KMS-11 (cell line): ENCODE measurements around the gene SPOCK3.

ENCODE experiments used
- H2AFZ ChIP-seq: fragments of 200-600 bp; sonication (generic); 2 replicates; pipeline ENCODE4 v1.6.1; 2016; ENCODE audit warnings: antibody characterized with exemption, mixed run types, low read depth
- H3K27ac ChIP-seq: fragments of 200-600 bp; sonication (generic); 2 replicates; pipeline ENCODE4 v1.6.1; 2016; ENCODE audit warnings: mild to moderate bottlenecking, mixed run types
- H3K27me3 ChIP-seq: fragments of 200-600 bp; sonication (generic); 2 replicates; pipeline ENCODE4 v1.6.1; 2017; ENCODE audit warnings: mild to moderate bottlenecking, low read depth, mixed run types, moderate library complexity; ENCODE audit not compliant: insufficient read depth
- H3K36me3 ChIP-seq: fragments of 200-600 bp; sonication (generic); 2 replicates; pipeline ENCODE4 v1.6.1; 2017; ENCODE audit warnings: mild to moderate bottlenecking, mixed run types; ENCODE audit not compliant: insufficient read depth
- H3K4me1 ChIP-seq: fragments of 200-600 bp; sonication (generic); 2 replicates; pipeline ENCODE4 v1.6.1; 2016; ENCODE audit warnings: mild to moderate bottlenecking, low read depth, mixed run types; ENCODE audit not compliant: poor library complexity, severe bottlenecking
- H3K4me2 ChIP-seq: fragments of 200-600 bp; sonication (generic); 2 replicates; pipeline ENCODE4 v1.7.0; 2016; ENCODE audit warnings: mild to moderate bottlenecking, mixed run types
- H3K4me3 ChIP-seq: fragments of 200-600 bp; sonication (generic); IDR thresholded peaks from 2 replicates; pipeline ENCODE4 v1.6.1; 2017; ENCODE audit warnings: low read depth, low read length, mixed read lengths; ENCODE audit not compliant: insufficient read depth
- H3K79me2 ChIP-seq: fragments of 200-600 bp; sonication (generic); 2 replicates; pipeline ENCODE4 v1.6.1; 2016; ENCODE audit warnings: low read depth, mixed run types; ENCODE audit not compliant: insufficient read depth
- H3K9ac ChIP-seq: fragments of 200-600 bp; sonication (generic); 2 replicates; pipeline ENCODE4 v1.6.1; 2016; ENCODE audit warnings: mild to moderate bottlenecking, mixed run types
- H4K20me1 ChIP-seq: fragments of 200-600 bp; sonication (generic); 2 replicates; pipeline ENCODE4 v1.6.1; 2016; ENCODE audit warnings: mild to moderate bottlenecking, mixed run types; ENCODE audit not compliant: insufficient read depth
- TF ChIP-seq, protein P1 (sequence below): fragments of 200-600 bp; sonication (generic); conservative IDR thresholded peaks from 2 replicates; pipeline ENCODE4 v1.6.1; 2017; ENCODE audit warnings: low read depth, mild to moderate bottlenecking, antibody characterized with exemption, low read length, moderate library complexity, mixed read lengths

SPOCK3 gene

DNA sequence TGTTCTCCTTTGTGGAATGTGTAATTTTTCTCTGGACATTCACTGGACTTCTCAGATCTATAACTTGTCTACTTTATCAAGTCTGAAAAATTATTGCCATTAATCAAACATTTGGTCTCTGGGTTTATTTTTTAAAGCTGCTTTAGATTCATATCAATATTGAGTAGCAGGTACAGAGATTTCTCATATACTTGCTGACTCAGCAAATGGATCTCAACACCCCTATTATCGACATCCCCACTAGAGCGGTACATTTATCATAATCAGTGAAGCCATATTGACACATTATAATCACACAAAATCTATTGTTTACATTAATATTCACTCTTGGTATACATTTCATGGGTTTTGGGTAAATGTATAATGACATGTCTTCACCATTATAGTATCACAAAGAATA lies 268.7 kb downstream of the SPOCK3 start:
- TF ChIP-seq, protein P1, sequence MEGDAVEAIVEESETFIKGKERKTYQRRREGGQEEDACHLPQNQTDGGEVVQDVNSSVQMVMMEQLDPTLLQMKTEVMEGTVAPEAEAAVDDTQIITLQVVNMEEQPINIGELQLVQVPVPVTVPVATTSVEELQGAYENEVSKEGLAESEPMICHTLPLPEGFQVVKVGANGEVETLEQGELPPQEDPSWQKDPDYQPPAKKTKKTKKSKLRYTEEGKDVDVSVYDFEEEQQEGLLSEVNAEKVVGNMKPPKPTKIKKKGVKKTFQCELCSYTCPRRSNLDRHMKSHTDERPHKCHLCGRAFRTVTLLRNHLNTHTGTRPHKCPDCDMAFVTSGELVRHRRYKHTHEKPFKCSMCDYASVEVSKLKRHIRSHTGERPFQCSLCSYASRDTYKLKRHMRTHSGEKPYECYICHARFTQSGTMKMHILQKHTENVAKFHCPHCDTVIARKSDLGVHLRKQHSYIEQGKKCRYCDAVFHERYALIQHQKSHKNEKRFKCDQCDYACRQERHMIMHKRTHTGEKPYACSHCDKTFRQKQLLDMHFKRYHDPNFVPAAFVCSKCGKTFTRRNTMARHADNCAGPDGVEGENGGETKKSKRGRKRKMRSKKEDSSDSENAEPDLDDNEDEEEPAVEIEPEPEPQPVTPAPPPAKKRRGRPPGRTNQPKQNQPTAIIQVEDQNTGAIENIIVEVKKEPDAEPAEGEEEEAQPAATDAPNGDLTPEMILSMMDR: no peak
- Histone ChIP-seq H3K27ac (no peak overlapping the region), H3K36me3 (no peaks in the 10 kb centered on the region), H4K20me1 (no peaks in the 10 kb centered on the region), H3K79me2 (no peaks in the 10 kb centered on the region), H3K4me1 (no peaks in the 10 kb centered on the region), H3K9ac (no peak overlapping the region), H3K4me2 (no peak overlapping the region), H2AFZ (no peak overlapping the region), H3K27me3 (no peaks in the 10 kb centered on the region), H3K4me3 (no peak overlapping the region)

DNA sequence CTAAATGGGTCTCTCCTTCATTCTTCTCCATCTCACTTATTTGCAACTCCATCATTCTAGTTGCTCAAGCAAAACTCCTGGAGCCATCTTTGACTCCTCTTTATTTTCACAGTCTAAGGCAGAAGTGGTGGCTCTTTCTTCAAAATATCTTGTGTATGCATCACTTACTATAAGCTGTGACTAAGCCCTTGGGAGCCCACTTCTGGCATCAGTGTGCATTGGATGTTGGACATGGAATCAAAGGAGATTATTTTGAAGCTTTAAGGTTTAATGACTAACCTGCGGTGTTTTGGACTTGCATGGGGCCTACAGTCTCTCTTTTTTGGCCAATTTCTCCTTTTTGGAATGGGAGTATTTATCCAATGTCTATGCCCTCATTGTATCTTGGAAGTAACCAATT lies 276.8 kb downstream of the SPOCK3 start:
- TF ChIP-seq, protein P1: no peak
- H3K4me3 ChIP-seq: no peak overlapping the region
- H3K27ac ChIP-seq: no peak overlapping the region
- no peaks in the 10 kb centered on the region for H3K27me3 ChIP-seq
- H2AFZ ChIP-seq: no peak overlapping the region
- no peaks in the 10 kb centered on the region for H3K36me3 ChIP-seq
- H3K4me1 ChIP-seq: no peaks in the 10 kb centered on the region
- H3K9ac ChIP-seq: no peak overlapping the region
- no peak overlapping the region for H3K4me2 ChIP-seq
- no peaks in the 10 kb centered on the region for H4K20me1 ChIP-seq
- no peaks in the 10 kb centered on the region for H3K79me2 ChIP-seq

DNA sequence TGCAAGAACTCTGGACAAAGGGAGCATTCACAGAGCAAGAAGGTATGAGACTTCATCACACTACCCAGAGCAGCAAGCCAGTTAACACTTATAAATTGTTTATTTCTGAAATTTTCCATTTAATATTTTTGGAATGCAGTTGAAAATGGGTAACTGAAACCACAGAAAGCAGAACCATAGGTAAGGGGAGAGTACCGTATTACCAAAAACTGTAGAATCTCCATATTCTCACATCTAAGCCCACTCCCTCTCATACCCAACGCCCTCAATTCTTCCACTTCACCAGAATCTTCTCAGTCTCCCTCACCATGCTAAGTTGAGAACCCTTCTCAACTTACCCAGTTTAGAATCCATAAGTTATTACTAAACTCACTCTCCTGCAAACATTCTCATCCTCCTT lies 277.8 kb downstream of the SPOCK3 start:
- H3K4me3 ChIP-seq: no peak overlapping the region
- H3K9ac ChIP-seq: no peak overlapping the region
- H4K20me1 ChIP-seq: no peaks in the 10 kb centered on the region
- H3K4me2 ChIP-seq: no peak overlapping the region
- TF ChIP-seq, protein P1: no peak
- H3K27me3 ChIP-seq: no peaks in the 10 kb centered on the region
- no peaks in the 10 kb centered on the region for H3K36me3 ChIP-seq
- H3K4me1 ChIP-seq: no peaks in the 10 kb centered on the region
- no peak overlapping the region for H3K27ac ChIP-seq
- no peaks in the 10 kb centered on the region for H3K79me2 ChIP-seq
- no peak overlapping the region for H2AFZ ChIP-seq

DNA sequence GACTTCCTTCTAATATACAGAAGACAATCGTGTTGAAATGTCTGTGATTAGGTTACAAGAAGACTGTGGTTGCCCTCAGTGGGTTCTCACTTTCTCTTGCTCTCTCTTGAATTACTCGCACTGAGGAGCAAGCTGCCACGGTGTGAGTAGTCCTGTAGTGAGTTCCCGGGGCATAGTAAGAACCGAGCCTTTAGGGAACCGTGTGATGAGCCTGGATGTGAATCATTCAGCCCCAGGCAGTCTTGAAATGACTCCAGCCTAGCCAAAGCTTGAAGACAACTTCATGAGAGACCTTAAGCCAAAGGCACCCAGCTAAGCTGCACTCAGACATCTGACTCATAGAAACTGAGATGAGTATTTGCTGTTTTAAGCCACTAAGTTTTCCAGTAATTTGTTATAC lies 292.7 kb downstream of the SPOCK3 start:
- Histone ChIP-seq H3K27me3 (no peaks in the 10 kb centered on the region; the same call in 1 of the 2 replicates), H3K79me2 (no peaks in the 10 kb centered on the region), H3K27ac (no peak overlapping the region), H3K4me1 (no peaks in the 10 kb centered on the region), H3K4me3 (no peak overlapping the region), H3K9ac (no peak overlapping the region), H4K20me1 (no peaks in the 10 kb centered on the region), H2AFZ (no peak overlapping the region), H3K4me2 (no peak overlapping the region), H3K36me3 (no peaks in the 10 kb centered on the region)
- TF ChIP-seq, protein P1: no peak
